ENCODE measurements around the gene FGFR3.

Gene FGFR3

DNA sequence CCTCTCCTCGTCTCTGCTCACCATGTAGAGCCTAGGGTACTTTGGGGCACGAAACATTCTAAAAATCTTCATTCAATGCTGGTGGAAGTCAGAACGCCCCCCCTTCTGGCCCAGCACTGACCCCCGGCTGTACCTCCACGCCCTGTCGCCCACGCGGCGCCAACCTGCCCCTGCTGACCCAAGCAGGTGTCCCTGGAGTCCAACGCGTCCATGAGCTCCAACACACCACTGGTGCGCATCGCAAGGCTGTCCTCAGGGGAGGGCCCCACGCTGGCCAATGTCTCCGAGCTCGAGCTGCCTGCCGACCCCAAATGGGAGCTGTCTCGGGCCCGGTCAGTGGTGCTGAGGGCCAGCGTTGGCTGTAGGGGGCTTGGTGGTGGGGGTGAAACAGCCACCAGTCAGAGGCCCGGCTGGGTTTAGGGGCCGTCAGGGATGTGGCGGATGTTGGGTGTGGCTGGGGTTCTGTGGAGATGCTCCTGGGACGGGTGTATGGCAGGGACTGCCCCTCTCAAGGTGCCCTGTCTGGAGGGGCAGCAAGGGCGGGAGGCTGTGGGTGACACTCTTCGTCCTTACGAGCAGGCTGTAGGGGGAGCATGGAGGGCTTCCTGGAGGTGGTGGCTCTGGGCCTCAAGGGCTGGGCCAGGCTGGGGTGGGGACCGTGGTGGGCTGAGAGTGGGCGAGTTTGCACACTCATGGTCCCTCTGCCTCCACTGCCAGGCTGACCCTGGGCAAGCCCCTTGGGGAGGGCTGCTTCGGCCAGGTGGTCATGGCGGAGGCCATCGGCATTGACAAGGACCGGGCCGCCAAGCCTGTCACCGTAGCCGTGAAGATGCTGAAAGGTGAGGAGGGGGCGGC lies 11.8 kb downstream of the FGFR3 start:
- DNase-seq = no peak

DNA sequence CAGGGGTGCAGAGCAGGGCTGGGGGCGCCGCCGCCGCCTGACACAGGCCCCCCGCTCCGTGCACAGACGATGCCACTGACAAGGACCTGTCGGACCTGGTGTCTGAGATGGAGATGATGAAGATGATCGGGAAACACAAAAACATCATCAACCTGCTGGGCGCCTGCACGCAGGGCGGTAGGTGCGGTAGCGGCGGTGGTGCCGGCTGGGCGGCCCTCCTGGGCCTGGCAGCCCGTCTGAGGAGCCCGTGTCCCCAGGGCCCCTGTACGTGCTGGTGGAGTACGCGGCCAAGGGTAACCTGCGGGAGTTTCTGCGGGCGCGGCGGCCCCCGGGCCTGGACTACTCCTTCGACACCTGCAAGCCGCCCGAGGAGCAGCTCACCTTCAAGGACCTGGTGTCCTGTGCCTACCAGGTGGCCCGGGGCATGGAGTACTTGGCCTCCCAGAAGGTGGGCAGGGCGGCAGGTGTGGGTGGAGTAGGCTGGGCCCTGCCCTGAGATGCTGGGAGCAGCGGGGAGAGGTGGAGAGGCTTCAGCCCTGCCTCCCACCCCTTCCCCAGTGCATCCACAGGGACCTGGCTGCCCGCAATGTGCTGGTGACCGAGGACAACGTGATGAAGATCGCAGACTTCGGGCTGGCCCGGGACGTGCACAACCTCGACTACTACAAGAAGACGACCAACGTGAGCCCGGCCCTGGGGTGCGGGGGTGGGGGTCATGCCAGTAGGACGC lies 12.6 kb downstream of the FGFR3 start:
- no peak for DNase-seq

DNA sequence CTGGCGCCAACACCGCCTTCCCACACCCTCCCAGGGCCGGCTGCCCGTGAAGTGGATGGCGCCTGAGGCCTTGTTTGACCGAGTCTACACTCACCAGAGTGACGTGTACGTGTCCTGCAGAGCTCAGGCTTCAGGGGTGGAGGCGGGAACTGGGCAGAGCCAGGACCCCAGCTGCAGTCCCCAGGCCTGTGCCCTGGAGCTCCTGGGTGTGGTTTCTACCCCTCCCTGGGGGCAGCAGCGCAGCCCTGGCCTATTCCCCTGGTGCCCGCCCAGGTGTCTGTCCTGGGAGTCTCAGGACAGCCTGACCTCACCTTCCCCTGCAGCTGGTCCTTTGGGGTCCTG lies 13.1 kb downstream of the FGFR3 start:
- no peak for DNase-seq

DNA sequence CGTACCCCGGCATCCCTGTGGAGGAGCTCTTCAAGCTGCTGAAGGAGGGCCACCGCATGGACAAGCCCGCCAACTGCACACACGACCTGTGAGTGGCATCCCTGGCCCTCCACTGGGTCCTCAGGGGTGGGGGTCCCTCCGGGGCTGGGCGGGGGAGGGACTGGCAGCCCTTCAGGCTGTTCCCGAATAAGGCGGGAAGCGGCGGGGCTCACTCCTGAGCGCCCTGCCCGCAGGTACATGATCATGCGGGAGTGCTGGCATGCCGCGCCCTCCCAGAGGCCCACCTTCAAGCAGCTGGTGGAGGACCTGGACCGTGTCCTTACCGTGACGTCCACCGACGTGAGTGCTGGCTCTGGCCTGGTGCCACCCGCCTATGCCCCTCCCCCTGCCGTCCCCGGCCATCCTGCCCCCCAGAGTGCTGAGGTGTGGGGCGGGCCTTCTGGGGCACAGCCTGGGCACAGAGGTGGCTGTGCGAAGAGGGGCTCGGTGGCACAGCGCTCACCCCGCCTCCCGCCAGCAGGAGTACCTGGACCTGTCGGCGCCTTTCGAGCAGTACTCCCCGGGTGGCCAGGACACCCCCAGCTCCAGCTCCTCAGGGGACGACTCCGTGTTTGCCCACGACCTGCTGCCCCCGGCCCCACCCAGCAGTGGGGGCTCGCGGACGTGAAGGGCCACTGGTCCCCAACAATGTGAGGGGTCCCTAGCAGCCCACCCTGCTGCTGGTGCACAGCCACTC lies 13.7 kb downstream of the FGFR3 start:
- DNase-seq = no peak

DNA sequence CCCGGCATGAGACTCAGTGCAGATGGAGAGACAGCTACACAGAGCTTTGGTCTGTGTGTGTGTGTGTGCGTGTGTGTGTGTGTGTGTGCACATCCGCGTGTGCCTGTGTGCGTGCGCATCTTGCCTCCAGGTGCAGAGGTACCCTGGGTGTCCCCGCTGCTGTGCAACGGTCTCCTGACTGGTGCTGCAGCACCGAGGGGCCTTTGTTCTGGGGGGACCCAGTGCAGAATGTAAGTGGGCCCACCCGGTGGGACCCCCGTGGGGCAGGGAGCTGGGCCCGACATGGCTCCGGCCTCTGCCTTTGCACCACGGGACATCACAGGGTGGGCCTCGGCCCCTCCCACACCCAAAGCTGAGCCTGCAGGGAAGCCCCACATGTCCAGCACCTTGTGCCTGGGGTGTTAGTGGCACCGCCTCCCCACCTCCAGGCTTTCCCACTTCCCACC lies 14.3 kb downstream of the FGFR3 start:
- DNase-seq = peak; percentile 33

DNA sequence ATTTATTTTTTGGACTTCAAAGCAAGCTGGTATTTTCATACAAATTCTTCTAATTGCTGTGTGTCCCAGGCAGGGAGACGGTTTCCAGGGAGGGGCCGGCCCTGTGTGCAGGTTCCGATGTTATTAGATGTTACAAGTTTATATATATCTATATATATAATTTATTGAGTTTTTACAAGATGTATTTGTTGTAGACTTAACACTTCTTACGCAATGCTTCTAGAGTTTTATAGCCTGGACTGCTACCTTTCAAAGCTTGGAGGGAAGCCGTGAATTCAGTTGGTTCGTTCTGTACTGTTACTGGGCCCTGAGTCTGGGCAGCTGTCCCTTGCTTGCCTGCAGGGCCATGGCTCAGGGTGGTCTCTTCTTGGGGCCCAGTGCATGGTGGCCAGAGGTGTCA lies 15.3 kb downstream of the FGFR3 start:
- DNase-seq = no peak

DNA sequence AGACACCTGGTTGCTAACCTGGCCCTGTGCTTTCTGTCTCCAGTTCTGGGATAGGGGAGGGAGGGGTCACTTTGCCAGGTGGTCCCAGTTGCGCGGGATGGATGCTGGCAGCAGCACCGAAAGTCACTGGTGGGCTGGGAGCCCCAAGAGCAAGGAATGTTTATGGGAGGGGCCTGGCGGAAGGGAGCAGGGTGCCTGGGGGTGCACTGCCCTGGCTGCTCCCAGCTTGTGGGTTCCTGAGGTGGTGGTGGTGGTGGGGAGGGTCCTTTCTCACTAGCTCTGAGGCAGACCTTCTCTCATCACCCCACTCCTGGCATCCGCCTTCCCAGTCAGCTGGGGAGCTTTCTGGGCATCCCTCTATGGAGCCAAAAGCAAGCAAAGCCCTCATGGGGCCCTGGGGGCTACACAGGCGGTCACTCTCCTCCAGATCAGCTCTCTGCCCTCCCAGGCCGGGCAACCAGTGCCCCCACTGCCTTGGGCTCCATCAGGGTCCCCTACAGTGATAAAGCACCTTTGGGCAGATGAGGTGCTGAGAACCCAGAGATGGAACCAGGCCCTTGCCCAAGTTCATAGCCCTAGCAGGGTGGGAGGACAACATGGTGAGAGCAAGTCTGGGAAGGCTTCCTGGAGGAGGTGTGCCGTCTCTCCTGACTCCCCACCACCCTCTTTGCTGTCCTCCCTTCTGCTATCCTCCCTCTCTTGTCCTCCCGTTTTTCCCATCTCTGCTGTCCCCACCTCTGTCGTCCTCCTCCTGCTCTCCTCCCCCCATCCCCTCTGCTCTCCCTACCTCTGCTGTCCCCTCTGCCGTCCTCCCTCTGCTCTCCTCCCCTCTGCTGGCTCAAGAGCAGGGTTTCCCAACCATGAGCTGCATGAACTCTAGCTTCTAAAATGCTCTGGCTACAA lies 16.0 kb downstream of the FGFR3 start:
- no peak for DNase-seq

DNA sequence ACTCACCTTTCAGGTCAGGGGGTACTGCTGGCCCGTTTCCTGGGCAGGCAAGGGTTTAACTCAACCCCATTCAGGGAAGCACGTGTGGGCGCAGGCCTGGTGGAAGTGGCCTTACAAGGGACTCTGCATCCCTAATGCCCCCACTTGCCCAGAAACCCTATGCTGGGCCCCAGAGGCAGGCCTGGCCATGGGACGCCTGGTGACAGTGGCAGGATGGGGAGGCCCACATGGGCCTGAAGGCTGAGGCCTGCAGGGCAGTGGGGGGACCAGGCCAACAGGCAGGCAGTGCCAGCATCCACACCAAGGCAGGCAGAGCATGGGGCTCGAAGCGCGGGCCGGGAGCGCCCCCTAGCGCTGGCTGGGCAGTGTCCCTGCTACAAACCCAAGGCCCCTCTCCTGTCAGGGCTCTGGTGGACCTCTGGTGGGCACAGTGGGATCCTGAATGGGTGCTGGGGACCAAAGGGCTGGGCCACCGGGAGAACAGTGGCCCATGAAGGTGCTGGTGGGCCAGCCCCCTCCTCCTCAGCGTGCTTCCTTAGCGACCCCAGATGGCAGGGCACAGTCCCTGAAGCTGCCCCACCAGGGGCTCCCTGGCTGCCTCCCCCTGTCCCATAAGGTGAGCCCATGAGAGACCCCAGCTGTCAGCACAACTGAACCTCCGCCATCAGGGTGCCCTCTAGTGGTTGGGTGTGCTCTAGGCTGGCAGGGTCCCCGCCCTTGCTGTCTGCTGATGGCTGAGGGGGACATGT lies 16.8 kb downstream of the FGFR3 start:
- peak; percentile 63 for DNase-seq

DNA sequence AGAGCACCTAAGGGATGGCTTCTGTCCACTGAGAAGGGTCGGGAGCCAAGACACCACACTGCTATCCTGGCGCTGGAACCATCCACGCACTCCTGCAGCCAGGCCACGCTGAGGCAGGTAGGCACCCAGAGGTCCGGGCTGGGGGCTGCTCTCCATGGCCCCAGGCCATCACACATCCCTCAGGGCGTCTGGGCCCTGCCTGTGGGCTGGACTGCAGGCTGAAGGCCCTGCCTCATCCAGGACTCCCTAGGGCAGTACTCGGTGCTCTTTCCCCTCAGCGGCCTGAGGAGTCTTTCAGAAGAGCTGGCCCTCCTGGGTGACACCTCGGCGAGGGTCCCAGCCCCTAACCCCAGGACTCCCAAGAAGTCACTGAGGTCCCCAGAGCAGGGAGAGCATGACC lies 17.7 kb downstream of the FGFR3 start:
- no peak for DNase-seq

DNA sequence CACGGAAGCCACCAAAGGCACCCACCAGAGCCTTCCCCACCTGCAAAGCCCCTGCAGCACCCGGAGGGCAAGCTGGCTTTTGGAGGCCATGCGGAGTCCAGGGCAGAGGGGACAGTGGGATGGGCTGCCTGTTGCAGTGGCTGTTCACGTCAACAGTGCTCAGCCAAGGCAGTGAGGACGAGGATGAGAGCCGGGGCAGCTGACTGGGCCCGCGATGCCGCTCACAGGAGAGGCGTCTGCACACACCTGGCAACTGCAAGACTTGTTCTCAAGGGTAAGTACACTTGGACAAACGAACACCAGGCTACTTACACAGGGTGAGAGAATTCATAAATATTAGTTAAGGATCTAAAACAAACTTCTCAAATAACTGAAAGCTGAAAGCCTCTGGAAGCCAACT lies 19.6 kb downstream of the FGFR3 start:
- DNase-seq = no peak

DNA sequence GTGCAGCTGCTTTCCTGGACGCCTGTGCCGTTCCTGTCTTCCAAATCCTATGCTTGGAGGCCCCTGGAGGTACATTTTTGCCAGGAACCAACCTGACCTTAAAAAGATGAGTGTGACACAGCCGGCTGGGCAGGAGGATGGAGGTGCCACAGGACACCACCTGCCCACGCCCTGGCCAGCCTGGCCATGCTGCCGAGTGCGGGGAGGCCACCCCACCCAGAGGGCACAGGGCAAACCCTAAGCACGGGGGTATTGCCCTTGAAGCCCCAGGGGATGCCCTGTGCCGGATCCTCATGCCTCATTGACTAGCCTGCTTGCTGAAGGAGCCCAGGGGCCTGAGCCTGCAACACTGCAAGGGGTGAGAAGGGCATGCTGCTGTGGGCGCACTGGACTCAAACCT lies 20.1 kb downstream of the FGFR3 start:
- DNase-seq = no peak

DNA sequence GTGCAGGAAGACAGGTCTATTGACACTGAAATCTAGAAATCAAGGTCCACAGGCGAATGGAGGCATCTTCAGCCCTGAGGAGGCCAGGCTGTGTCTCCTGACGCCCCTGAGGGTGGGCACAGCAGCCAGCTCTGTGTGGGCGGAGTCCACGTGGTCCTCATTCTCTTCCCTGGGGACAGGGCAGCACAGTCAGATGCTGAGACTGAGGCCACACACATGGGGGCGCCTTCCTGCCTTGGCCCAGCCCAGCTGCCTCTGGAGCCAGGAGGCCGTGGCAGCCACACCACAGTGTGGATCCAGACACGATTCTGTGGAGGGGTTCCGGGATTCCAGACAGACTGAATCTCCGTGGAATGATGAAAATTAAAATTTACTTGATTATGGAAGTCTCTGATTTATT lies 20.8 kb downstream of the FGFR3 start:
- DNase-seq = no peak

DNA sequence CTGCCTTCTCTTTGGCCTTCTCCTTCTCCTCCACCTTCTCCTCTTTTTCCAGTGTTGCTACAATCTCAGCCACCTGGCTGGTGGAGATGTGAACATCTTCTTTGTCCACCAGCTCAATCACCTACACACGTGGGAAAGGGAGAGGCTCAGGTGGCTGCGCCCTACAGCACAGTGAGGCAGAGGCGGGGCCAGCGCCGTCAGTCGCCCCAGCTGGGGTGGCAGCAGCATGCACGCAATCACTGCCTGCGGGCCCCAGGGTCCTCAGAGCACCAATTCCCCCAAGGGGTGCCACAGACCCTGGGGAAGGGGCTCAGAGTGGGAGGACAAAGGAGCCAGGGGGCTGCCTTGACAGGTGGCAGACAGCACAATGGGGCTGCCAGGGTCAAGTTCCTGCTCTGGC lies 21.4 kb downstream of the FGFR3 start:
- no peak for DNase-seq

DNA sequence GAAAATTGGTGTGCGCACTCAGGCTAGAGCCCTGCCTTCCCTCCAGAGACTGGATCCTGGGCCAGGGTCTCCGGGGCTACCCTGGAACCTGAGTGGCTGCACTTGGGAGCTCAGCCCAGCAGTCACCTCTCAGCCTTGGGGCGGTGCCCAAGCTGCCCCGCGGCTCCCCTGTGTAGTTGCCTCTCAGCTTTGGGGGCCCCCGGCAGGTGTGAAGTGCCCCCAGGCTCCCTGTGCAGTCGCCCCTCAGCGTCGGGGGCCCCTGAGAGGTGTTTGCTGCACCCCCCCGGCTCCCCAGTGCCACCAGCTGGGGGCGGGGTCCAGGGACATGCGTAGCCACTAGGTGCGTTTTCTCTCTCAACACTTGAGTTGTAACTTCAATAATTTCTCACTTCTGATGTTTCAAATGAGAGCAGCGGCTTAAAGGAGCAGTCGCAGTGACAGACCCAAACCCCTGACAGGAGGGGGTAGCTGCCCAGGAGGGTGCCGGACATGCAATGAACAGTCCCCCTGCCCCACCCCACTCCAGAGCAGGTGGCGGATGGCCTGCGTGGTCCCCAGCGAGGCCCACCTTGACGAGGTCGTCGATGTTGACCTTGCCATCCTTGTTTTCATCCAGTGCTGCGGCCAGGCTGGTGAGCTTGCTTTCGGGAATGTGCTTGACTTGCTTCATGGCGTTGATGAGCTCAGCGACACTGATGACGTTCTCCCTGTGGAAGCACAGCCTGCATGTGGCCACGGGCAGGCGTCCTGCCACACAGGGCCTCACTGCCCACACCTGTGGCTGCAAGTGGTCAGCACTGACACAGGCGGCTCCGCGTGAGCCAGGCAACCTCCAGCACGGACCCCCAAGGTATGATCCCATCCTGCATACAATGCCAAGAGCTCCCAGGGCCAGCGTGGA lies 22.3 kb downstream of the FGFR3 start:
- DNase-seq = no peak

DNA sequence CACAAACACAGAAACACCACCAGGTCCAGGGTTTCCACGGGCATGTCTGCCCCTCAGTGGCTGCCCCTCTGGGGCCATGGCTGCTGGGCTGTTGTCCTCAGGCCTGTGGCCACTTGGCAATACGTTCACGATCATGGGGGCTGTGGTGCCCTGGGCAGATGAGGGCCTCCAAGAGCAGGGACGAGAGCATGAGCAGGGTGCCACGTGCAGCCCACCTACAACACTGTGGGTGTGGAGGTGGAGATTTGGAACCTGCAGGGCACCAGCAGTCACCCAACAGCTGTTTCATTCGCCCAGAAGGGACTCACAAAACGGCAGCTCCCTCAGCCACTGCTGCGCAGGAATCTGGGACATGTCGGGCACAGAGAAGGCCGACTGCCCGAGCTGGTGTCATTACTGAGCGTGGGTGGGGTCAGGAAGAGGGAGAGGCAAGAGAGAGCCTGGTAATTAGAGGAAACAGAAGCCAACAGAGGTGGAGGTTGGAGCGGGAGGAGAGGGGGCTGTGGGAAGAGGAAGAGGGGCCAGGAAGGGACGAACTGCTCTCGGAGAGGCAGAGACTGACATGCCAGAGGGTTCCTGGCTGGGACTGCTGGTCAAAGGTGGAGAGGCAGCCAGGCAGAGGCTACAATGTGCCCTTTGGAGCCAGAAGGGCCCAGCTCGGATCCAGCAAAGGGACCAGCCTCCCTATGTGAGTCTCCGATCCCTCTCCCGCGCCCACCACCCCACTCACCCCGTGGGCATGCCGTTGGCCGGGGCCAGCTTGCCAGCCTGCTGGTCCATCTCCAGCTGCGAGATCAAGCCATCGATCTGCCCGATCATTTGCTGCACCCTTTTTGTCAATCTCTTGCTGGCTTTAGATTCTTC lies 23.1 kb downstream of the FGFR3 start:
- DNase-seq = no peak

DNA sequence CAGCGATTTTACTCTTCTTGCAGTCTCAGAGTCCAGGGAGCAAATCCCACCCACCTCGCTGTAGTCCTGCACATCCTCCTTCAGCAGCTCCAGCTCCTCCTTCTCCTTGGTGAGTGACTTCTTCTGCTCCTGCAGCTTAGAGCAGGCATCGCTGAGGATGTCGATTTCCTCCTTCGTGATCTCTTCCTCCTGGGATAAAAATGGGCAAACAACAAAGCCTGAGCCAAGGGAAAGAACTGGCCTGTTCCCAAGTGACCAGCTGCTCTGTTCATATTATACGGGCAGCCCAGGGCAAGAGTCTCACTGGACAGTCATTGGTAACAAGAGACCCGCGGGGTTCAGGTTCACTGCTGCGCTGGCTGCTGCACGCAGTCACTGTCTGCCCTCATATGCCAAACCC lies 26.2 kb downstream of the FGFR3 start:
- no peak for DNase-seq

DNA sequence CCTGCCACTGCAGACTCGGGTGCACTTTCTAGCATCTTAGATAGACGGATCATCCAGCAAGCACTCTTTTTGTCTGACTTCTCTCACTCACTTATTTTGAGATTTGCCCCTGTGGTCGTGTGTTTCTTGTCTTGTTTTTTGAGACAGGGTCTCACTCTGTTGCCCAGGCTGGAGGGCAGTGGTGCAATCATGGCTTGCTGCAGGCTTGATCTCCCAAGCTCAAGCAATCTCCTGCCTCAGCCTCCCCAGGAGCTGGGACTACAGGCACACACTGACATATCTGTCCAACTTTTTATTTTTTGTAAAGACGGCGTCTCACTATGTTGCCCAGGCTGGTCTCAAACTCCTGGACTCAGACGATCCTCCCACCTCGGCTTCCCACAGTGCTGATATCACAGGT lies 26.7 kb downstream of the FGFR3 start:
- no peak for DNase-seq

DNA sequence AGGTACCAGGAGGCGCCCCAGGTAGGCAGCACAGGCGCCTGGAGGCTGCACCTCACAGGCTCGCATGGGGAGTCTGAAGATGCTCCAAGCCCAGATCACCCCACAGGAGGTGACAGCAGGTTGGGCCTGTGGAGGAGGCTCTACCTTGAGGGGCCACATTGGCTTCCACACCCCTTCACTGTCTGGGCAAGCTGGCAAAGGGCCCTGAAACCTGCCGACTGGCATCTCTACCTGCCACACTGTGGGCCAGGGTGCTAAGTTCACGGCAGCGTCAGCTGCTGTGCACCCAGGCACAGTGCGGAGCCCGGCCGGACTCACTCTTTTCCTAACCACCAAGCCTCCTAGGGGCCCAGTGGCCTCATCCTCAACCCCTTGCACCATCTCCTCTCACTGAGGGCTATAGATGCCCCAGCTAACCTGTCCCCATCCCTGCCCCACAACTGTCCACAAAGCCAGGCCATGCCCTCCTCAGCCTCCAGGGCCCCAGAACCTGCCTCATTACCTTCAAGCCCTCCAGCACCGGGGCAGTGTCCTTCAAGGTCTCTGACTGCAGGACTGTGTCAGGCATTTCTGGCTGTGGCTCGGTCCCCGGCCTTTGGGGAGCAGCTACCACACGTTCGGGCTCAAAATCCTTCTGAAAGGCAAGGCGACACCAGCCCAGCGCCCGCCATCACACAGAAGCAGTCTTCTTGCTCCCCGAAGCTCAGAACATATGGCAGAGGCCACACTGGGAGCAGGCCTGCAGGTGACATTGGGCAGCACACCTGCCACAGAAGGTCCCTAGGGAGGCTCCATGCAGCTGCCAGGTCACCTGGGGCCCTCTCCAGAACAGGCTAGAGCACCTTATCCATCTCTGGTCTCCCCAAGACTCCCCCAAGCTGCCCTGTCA lies 28.8 kb downstream of the FGFR3 start:
- DNase-seq = no peak

All from RPMI8226 (cell line).